Activated CD4-positive, alpha-beta T cell treated with anti-CD3 and anti-CD28 coated beads for 36 hours (primary cell): ENCODE results near the gene TAOK3. TPM values are rescaled to one million over a fixed set of nuclear protein-coding genes. Genes with fewer than 3 reads are reported as not detected.
"Not testable (repeated sequence)": the region's sequence is repeated elsewhere in the genome, so short reads cannot be mapped to it uniquely, and the experiment has no call there.

Source experiments
- ATAC-seq: fragments of 200-7000 bp; cut with Tn5 transposase; one replicate; pipeline ENCODE4 v1.10.0; 2021; ENCODE audit warnings: mild to moderate bottlenecking, moderate library complexity
- CTCF ChIA-PET: fragments of 350-600 bp; sonication (Branson Sonifier 250); formaldehyde crosslinking; loops from one replicate; lab custom pipeline; 2021; ENCODE audit warnings: antibody characterized with exemption; lab: Charles Lee
- POLR2A ChIA-PET: fragments of 350-600 bp; sonication (Branson Sonifier 250); formaldehyde crosslinking; loops from one replicate; lab custom pipeline; 2021; ENCODE audit warnings: antibody characterized with exemption, inconsistent platforms; lab: Charles Lee
- DNase-seq: peaks from one replicate; pipeline ENCODE4 v3.0.0-alpha.2; 2020
- H3K27ac Mint-ChIP-seq: one replicate; pipeline ENCODE4 v1.8.0; 2021; ENCODE audit warnings: mixed read lengths
- H3K27me3 Mint-ChIP-seq: one replicate; pipeline ENCODE4 v1.8.0; 2021; ENCODE audit warnings: mixed read lengths
- H3K36me3 Mint-ChIP-seq: one replicate; pipeline ENCODE4 v1.8.0; 2021; ENCODE audit warnings: low read depth, mixed read lengths
- H3K4me1 Mint-ChIP-seq: one replicate; pipeline ENCODE4 v1.8.0; 2021; ENCODE audit warnings: mixed read lengths
- H3K4me3 Mint-ChIP-seq: one replicate; pipeline ENCODE4 v1.8.0; 2021; ENCODE audit warnings: mild to moderate bottlenecking, moderate library complexity, mixed read lengths
- H3K9me3 Mint-ChIP-seq: one replicate; pipeline ENCODE4 v1.8.0; 2021; ENCODE audit warnings: low read depth, mixed read lengths
- intact Hi-C, 2 experiments: fragments of 100-400 bp; cut with DNase I in 1 of 2; cut with micrococcal nuclease in 1 of 2; formaldehyde crosslinking; loops; one replicate each; pipeline versions ENCODE4 v1.14.2 to v1.15.1; 2022 to 2024; cut with DNase I, micrococcal nuclease
- total RNA-seq, 2 experiments: library from RNA; stranded (reverse); gene quantifications; one replicate each; pipeline ENCODE4 v1.2.3, GENCODE V29; 2021

The TAOK3 gene
- 10 to 100 TPM; 49.4 to 51.1 TPM for total RNA-seq

GRCh38 chr12:118372541-118373495 is at the start of gene TAOK3:
TAOK3 (minus strand) TSS chr12:118372907; CDS start chr12:118255567, 117,340 bp downstream.
- ATAC-seq = peak; percentile 91
- H3K4me1 Mint-ChIP-seq = peaks cover 39% of the 10 kb centered on the region
- H3K27ac Mint-ChIP-seq = peak within 1 kb of the TSS; percentile 93
- H3K4me3 Mint-ChIP-seq = peak within 1 kb of the TSS; percentile 91
- DNase-seq = peak; percentile 99
- no peaks in the 10 kb centered on the region for H3K9me3 Mint-ChIP-seq
- no peaks in the 10 kb centered on the region for H3K36me3 Mint-ChIP-seq
- ChIA-PET CTCF (interaction anchor here (0.7 to 6.4 kb wide), 4 partner anchors 16 to 249 kb away, joined by 3 to 102 read pairs (median 4); no protein-coding TSS in a partner anchor), POLR2A (interaction anchor here (1.2 to 1.5 kb wide), 2 partner anchors 16 to 65 kb away, joined by 5 to 7 read pairs; no protein-coding TSS in a partner anchor)
- no peaks in the 10 kb centered on the region for H3K27me3 Mint-ChIP-seq
- intact Hi-C loops = loop anchor here (1.0 to 10.0 kb wide), 9 partner anchors 16 to 1636 kb away; partner anchors contain the start of genes BICDL1 (in 1 of the 2), RFC5 (in 1 of the 2) and WSB2 (in 1 of the 2)

- intact Hi-C loops = no loop called here
- no peaks in the 10 kb centered on the region for H3K9me3 Mint-ChIP-seq
- no peak overlapping the region for H3K4me3 Mint-ChIP-seq
- peaks cover 22% of the 10 kb centered on the region for H3K36me3 Mint-ChIP-seq
- CTCF ChIA-PET = no interaction called here
- no peaks in the 10 kb centered on the region for H3K27me3 Mint-ChIP-seq
- no peak overlapping the region for H3K27ac Mint-ChIP-seq
- ATAC-seq (no peak), DNase-seq (no peak)
- POLR2A ChIA-PET = no interaction called here
- H3K4me1 Mint-ChIP-seq = no peaks in the 10 kb centered on the region
Observed at GRCh38 chr12:118420673-118421072, 48.0 kb upstream of the TAOK3 start.

GRCh38 chr12:118418385-118419057 is 45.8 kb upstream of the TAOK3 start:
- Mint-ChIP-seq H3K27me3 (no peaks in the 10 kb centered on the region), H3K9me3 (no peaks in the 10 kb centered on the region), H3K4me3 (no peak overlapping the region), H3K4me1 (no peaks in the 10 kb centered on the region), H3K27ac (no peak overlapping the region), H3K36me3 (peaks cover 36% of the 10 kb centered on the region)
- intact Hi-C loops = no loop called here
- ATAC-seq (peak; percentile 30), DNase-seq (no peak)
- ChIA-PET POLR2A (no interaction called here), CTCF (interaction anchor here (0.6 to 1.7 kb wide), 2 partner anchors 13 to 1127 kb away, joined by 3 to 7 read pairs; no protein-coding TSS in a partner anchor)

- CTCF ChIA-PET = interaction anchor here (0.6 to 1.7 kb wide), 2 partner anchors 12 to 1127 kb away, joined by 3 to 7 read pairs; no protein-coding TSS in a partner anchor
- POLR2A ChIA-PET = no interaction called here
Observed at GRCh38 chr12:118417942-118418341, 45.2 kb upstream of the TAOK3 start.

GRCh38 chr12:118409834-118410233 is 37.1 kb upstream of the TAOK3 start:
- H3K9me3 Mint-ChIP-seq = no peaks in the 10 kb centered on the region
- ATAC-seq (no peak), DNase-seq (no peak)
- no peaks in the 10 kb centered on the region for H3K4me1 Mint-ChIP-seq
- H3K27ac Mint-ChIP-seq = no peak overlapping the region
- H3K36me3 Mint-ChIP-seq = peaks cover 57% of the 10 kb centered on the region
- H3K4me3 Mint-ChIP-seq = no peak overlapping the region
- CTCF ChIA-PET = no interaction called here
- intact Hi-C loops = loop anchor here (5.0 to 10.0 kb wide), 2 partner anchors 212 to 625 kb away; no protein-coding TSS in a partner anchor
- no peaks in the 10 kb centered on the region for H3K27me3 Mint-ChIP-seq
- POLR2A ChIA-PET = no interaction called here

More at GRCh38 chr12:118417942-118418341, 45.2 kb upstream of the TAOK3 start:
- H3K9me3 Mint-ChIP-seq = no peaks in the 10 kb centered on the region
- intact Hi-C loops = no loop called here
- H3K36me3 Mint-ChIP-seq = peaks cover 41% of the 10 kb centered on the region
- H3K27me3 Mint-ChIP-seq = no peaks in the 10 kb centered on the region
- no peaks in the 10 kb centered on the region for H3K4me1 Mint-ChIP-seq
- no peak overlapping the region for H3K27ac Mint-ChIP-seq
- DNase-seq (no peak), ATAC-seq (no peak)
- H3K4me3 Mint-ChIP-seq = no peak overlapping the region

GRCh38 chr12:118408241-118408640 is 35.5 kb upstream of the TAOK3 start:
- CTCF ChIA-PET, POLR2A ChIA-PET, H3K4me3 Mint-ChIP-seq, H3K4me1 Mint-ChIP-seq, H3K27me3 Mint-ChIP-seq, H3K27ac Mint-ChIP-seq, ATAC-seq, H3K9me3 Mint-ChIP-seq, DNase-seq: not testable (repeated sequence)
- H3K36me3 Mint-ChIP-seq = peaks cover 48% of the 10 kb centered on the region
- intact Hi-C loops = loop anchor here (5.0 to 10.0 kb wide), 2 partner anchors 214 to 627 kb away; no protein-coding TSS in a partner anchor

GRCh38 chr12:118404876-118405521 is 32.3 kb upstream of the TAOK3 start:
- ATAC-seq = peak; percentile 57
- POLR2A ChIA-PET = no interaction called here

GRCh38 chr12:118402251-118402650 is 29.5 kb upstream of the TAOK3 start:
- intact Hi-C loops = loop anchor here (5.0 to 10.0 kb wide), 2 partner anchors 633 to 1145 kb away; no protein-coding TSS in a partner anchor
- POLR2A ChIA-PET = no interaction called here
- Mint-ChIP-seq H3K9me3 (no peaks in the 10 kb centered on the region), H3K27ac (no peak overlapping the region), H3K4me3 (no peak overlapping the region), H3K27me3 (no peaks in the 10 kb centered on the region), H3K36me3 (peaks cover 44% of the 10 kb centered on the region), H3K4me1 (no peaks in the 10 kb centered on the region)
- no peak for ATAC-seq
- CTCF ChIA-PET = no interaction called here
- DNase-seq = no peak

More at GRCh38 chr12:118404876-118405521, 32.3 kb upstream of the TAOK3 start:
- Mint-ChIP-seq H3K36me3 (peaks cover 45% of the 10 kb centered on the region), H3K27ac (no peak overlapping the region), H3K9me3 (no peaks in the 10 kb centered on the region), H3K27me3 (no peaks in the 10 kb centered on the region), H3K4me3 (no peak overlapping the region), H3K4me1 (no peaks in the 10 kb centered on the region)
- CTCF ChIA-PET = interaction anchor here (0.6 to 2.3 kb wide), 9 partner anchors 10 to 1140 kb away, joined by 3 to 16 read pairs (median 4); partner anchors contain the start of gene SUDS3
- intact Hi-C loops = loop anchor here (1.0 to 10.0 kb wide), 6 partner anchors 217 to 1142 kb away; no protein-coding TSS in a partner anchor
- peak; percentile 80 for DNase-seq

- no peaks in the 10 kb centered on the region for H3K9me3 Mint-ChIP-seq
- intact Hi-C loops = no loop called here
- no peak overlapping the region for H3K27ac Mint-ChIP-seq
- CTCF ChIA-PET = no interaction called here
- ATAC-seq (no peak), DNase-seq (no peak)
- POLR2A ChIA-PET = no interaction called here
- H3K36me3 Mint-ChIP-seq = peaks cover 43% of the 10 kb centered on the region
- H3K4me3 Mint-ChIP-seq = no peak overlapping the region
- H3K27me3 Mint-ChIP-seq = no peaks in the 10 kb centered on the region
- no peaks in the 10 kb centered on the region for H3K4me1 Mint-ChIP-seq
Observed at GRCh38 chr12:118398940-118399339, 26.2 kb upstream of the TAOK3 start.

- H3K27ac Mint-ChIP-seq = no peak overlapping the region
- ChIA-PET CTCF (no interaction called here), POLR2A (no interaction called here)
- no peaks in the 10 kb centered on the region for H3K4me1 Mint-ChIP-seq
- ATAC-seq = no peak
- no peaks in the 10 kb centered on the region for H3K27me3 Mint-ChIP-seq
- DNase-seq = no peak
- no peak overlapping the region for H3K4me3 Mint-ChIP-seq
- H3K9me3 Mint-ChIP-seq = no peaks in the 10 kb centered on the region
- intact Hi-C loops = no loop called here
- peaks cover 41% of the 10 kb centered on the region for H3K36me3 Mint-ChIP-seq
Observed at GRCh38 chr12:118398524-118398923, 25.8 kb upstream of the TAOK3 start.
